Tibial nerve (tissue), 4 donors: ENCODE results near the gene XYLT1. TPM values are rescaled to one million over a fixed set of nuclear protein-coding genes. Genes with fewer than 3 reads are reported as not detected.

Source experiments
- DNase-seq, 2 donors: peaks; one replicate each; pipeline ENCODE4 v3.0.0-alpha.2; 2019; ENCODE audit warnings: low spot score in 2 of 2
- H3K27ac ChIP-seq, 4 donors: fragments of 200-600 bp; sonication (generic) in 3 of 4; one replicate each; pipeline ENCODE4 v1.5.1; 2017 to 2019; ENCODE audit warnings: mild to moderate bottlenecking in 1 of 4
- H3K27me3 ChIP-seq, 2 donors: fragments of 200-600 bp; sonication (generic) in 1 of 2; one replicate each; pipeline versions ENCODE4 v1.5.1 to v1.6.0; 2017 to 2019
- H3K36me3 ChIP-seq, 3 donors: fragments of 200-600 bp; sonication (generic); one replicate each; pipeline ENCODE4 v1.5.1; 2018 to 2019
- H3K4me1 ChIP-seq, 4 donors: fragments of 200-600 bp; sonication (generic) in 3 of 4; one replicate each; pipeline ENCODE4 v1.5.1; 2017 to 2019
- H3K4me3 ChIP-seq, 4 donors: fragments of 200-600 bp; sonication (generic) in 3 of 4; one replicate each; pipeline ENCODE4 v1.5.1; 2017 to 2019; ENCODE audit warnings: mild to moderate bottlenecking in 1 of 4, moderate library complexity in 1 of 4
- H3K9me3 ChIP-seq, 4 donors: fragments of 200-600 bp; sonication (generic) in 3 of 4; one replicate each; pipeline ENCODE4 v1.5.1; 2017 to 2019
- CTCF ChIP-seq, 5 experiments: fragments of 200-600 bp in 3 of 5; fragments of 450-650 bp in 2 of 5; sonication (generic) in 3 of 5; IDR thresholded peaks; one replicate each; pipeline ENCODE4 v1.5.1; 2016 to 2019; ENCODE audit warnings: antibody characterized with exemption in 5 of 5, mild to moderate bottlenecking in 3 of 5, moderate library complexity in 2 of 5
- EP300 ChIP-seq, 2 donors: sonication (generic); formaldehyde crosslinking; IDR thresholded peaks; one replicate each; pipeline ENCODE4 v1.6.1; 2017; ENCODE audit warnings: antibody characterized with exemption in 2 of 2, mild to moderate bottlenecking in 1 of 2
- POLR2A ChIP-seq, 2 donors: fragments of 450-650 bp; IDR thresholded peaks; one replicate each; pipeline ENCODE4 v1.6.1; 2017; ENCODE audit warnings: antibody characterized with exemption in 2 of 2, mild to moderate bottlenecking in 2 of 2, moderate library complexity in 2 of 2
- WGBS, 2 donors: methylation state at CpG; one replicate each; pipeline ENCODE4 v1.1.5; 2018; 5-methylcytosine and 5-hydroxymethylcytosine counted together
- total RNA-seq, 4 donors: library from RNA; depleted of rRNA; stranded (reverse); fragments of >200 nt; gene quantifications; one replicate each; pipeline ENCODE4 v1.1.0, GENCODE V29; 2016

The XYLT1 gene
- total RNA-seq, 4 donors from 2014 or later: 13.8 to 23.1 (median 14.8) TPM

GRCh38 chr16:17420816-17421215 is 49.9 kb downstream of the XYLT1 start:
- TF ChIP-seq CTCF (IDR thresholded peaks at IDR 0.05) (no peak), POLR2A (IDR thresholded peaks at IDR 0.05) (no peak), EP300 (IDR thresholded peaks at IDR 0.05) (no peak)
- H3K36me3 ChIP-seq: no peaks in the 10 kb centered on the region
- peaks cover 0 to 20% (median 13%) of the 10 kb centered on the region in 4 donors for H3K4me1 ChIP-seq
- H3K9me3 ChIP-seq: peaks cover 0 to 7% (median 0%) of the 10 kb centered on the region in 4 donors
- WGBS, 2 donors: 95 to 96% methylated on average over 4 of the region's 4 CpGs
- DNase-seq: no peak
- no peaks in the 10 kb centered on the region for H3K27me3 ChIP-seq
- H3K27ac ChIP-seq: no peak overlapping the region
- no peak overlapping the region for H3K4me3 ChIP-seq

- no peak overlapping the region for H3K4me3 ChIP-seq
- 95 to 97% methylated on average over 4 of the region's 4 CpGs for WGBS, 2 donors
Measured at GRCh38 chr16:17419266-17419665, 51.5 kb downstream of the XYLT1 start.

GRCh38 chr16:17417740-17418139 is 53.0 kb downstream of the XYLT1 start:
- H3K27me3 ChIP-seq: no peaks in the 10 kb centered on the region
- peak overlapping the region in 2 of 4 donors; percentile 15 to 41 for H3K27ac ChIP-seq
- H3K4me3 ChIP-seq: no peak overlapping the region
- TF ChIP-seq POLR2A (IDR thresholded peaks at IDR 0.05) (no peak), EP300 (IDR thresholded peaks at IDR 0.05) (no peak), CTCF (IDR thresholded peaks at IDR 0.05) (no peak)
- no peaks in the 10 kb centered on the region for H3K36me3 ChIP-seq
- DNase-seq: no peak
- peaks cover 0 to 33% (median 13%) of the 10 kb centered on the region in 4 donors for H3K4me1 ChIP-seq
- H3K9me3 ChIP-seq: peaks cover 0 to 7% (median 0%) of the 10 kb centered on the region in 4 donors
- 87 to 88% methylated on average over 2 of the region's 2 CpGs for WGBS, 2 donors

More at GRCh38 chr16:17419266-17419665, 51.5 kb downstream of the XYLT1 start:
- H3K27ac ChIP-seq: no peak overlapping the region
- TF ChIP-seq POLR2A (IDR thresholded peaks at IDR 0.05): no peak
- TF ChIP-seq CTCF (IDR thresholded peaks at IDR 0.05): no peak
- TF ChIP-seq EP300 (IDR thresholded peaks at IDR 0.05): no peak
- no peak for DNase-seq
- peaks cover 0 to 23% (median 13%) of the 10 kb centered on the region in 4 donors for H3K4me1 ChIP-seq
- peaks cover 0 to 7% (median 0%) of the 10 kb centered on the region in 4 donors for H3K9me3 ChIP-seq
- H3K27me3 ChIP-seq: no peaks in the 10 kb centered on the region
- no peaks in the 10 kb centered on the region for H3K36me3 ChIP-seq

GRCh38 chr16:17416461-17417311 is 54.1 kb downstream of the XYLT1 start:
- Histone ChIP-seq H3K27ac (peak overlapping the region in 3 of 4 donors; percentile 41 to 66 (median 51)), H3K4me1 (peaks cover 0 to 33% (median 13%) of the 10 kb centered on the region in 4 donors), H3K4me3 (peak overlapping the region in 1 of 4 donors; percentile 8), H3K9me3 (peaks cover 0 to 6% (median 0%) of the 10 kb centered on the region in 4 donors), H3K36me3 (no peaks in the 10 kb centered on the region), H3K27me3 (no peaks in the 10 kb centered on the region)
- WGBS, 2 donors: 20 to 30% methylated on average over 14 of the region's 14 CpGs
- peak in 2 of 5 experiments; percentile 15 to 44 for TF ChIP-seq CTCF (IDR thresholded peaks at IDR 0.05)
- TF ChIP-seq POLR2A (IDR thresholded peaks at IDR 0.05): no peak
- TF ChIP-seq EP300 (IDR thresholded peaks at IDR 0.05): peak in 1 of 2 donors; percentile 52
- DNase-seq: peak in 1 of 2 donors; percentile 37

GRCh38 chr16:17414916-17415315 is 55.8 kb downstream of the XYLT1 start:
- Histone ChIP-seq H3K36me3 (no peaks in the 10 kb centered on the region), H3K4me3 (no peak overlapping the region), H3K9me3 (no peaks in the 10 kb centered on the region), H3K27ac (no peak overlapping the region), H3K4me1 (peaks cover 0 to 33% (median 13%) of the 10 kb centered on the region in 4 donors), H3K27me3 (no peaks in the 10 kb centered on the region)
- TF ChIP-seq POLR2A (IDR thresholded peaks at IDR 0.05): no peak
- TF ChIP-seq EP300 (IDR thresholded peaks at IDR 0.05): no peak
- no peak for TF ChIP-seq CTCF (IDR thresholded peaks at IDR 0.05)
- WGBS, 2 donors: 92 to 95% methylated on average over 8 of the region's 8 CpGs
- no peak for DNase-seq
